Smooth muscle cell (in vitro differentiated cells): ENCODE data around the gene MAN1A1. TPM values are rescaled to one million over a fixed set of nuclear protein-coding genes. Genes with fewer than 3 reads are reported as not detected.

ENCODE experiments used
- DNase-seq: peaks from one replicate; lab custom pipeline; 2025; ENCODE audit not compliant: unreplicated experiment; lab: John Stamatoyannopoulos, UW
- H2AFZ ChIP-seq: fragments of 200-600 bp; sonication (generic); 2 replicates; pipeline ENCODE4 v1.6.0; 2016; ENCODE audit warnings: antibody characterized with exemption, low read depth, mild to moderate bottlenecking
- H3F3A ChIP-seq: fragments of 200-600 bp; sonication (generic); 2 replicates; pipeline ENCODE4 v1.6.0; 2017; ENCODE audit warnings: antibody characterized with exemption, low read depth
- H3K27ac ChIP-seq: fragments of 200-600 bp; sonication (generic); 2 replicates; pipeline ENCODE4 v1.5.1; 2016; ENCODE audit warnings: low read depth, mild to moderate bottlenecking
- H3K27me3 ChIP-seq: fragments of 200-600 bp; sonication (generic); 2 replicates; pipeline ENCODE4 v1.6.1; 2016; ENCODE audit warnings: low read depth, mild to moderate bottlenecking
- H3K36me3 ChIP-seq: fragments of 200-600 bp; sonication (generic); 2 replicates; pipeline ENCODE4 v1.5.1; 2016; ENCODE audit warnings: low read depth
- H3K4me1 ChIP-seq: fragments of 200-600 bp; sonication (generic); 2 replicates; pipeline ENCODE4 v1.5.1; 2016; ENCODE audit warnings: low read depth
- H3K4me2 ChIP-seq: fragments of 200-600 bp; sonication (generic); 2 replicates; pipeline ENCODE4 v1.6.0; 2016; ENCODE audit warnings: mild to moderate bottlenecking
- H3K4me3 ChIP-seq: fragments of 200-600 bp; sonication (generic); 2 replicates; pipeline ENCODE4 v1.5.1; 2016; ENCODE audit warnings: mild to moderate bottlenecking
- H3K79me2 ChIP-seq: fragments of 200-600 bp; sonication (generic); 2 replicates; pipeline ENCODE4 v1.6.0; 2016; ENCODE audit warnings: low read depth, mild to moderate bottlenecking
- H3K9ac ChIP-seq: fragments of 200-600 bp; sonication (generic); 2 replicates; pipeline ENCODE4 v1.6.0; 2016; ENCODE audit warnings: low read depth
- H3K9me3 ChIP-seq: fragments of 200-600 bp; sonication (generic); replicated peaks from 2 replicates; pipeline ENCODE4 v1.5.1; 2016; ENCODE audit warnings: low read depth
- H4K20me1 ChIP-seq: fragments of 200-600 bp; sonication (generic); 2 replicates; pipeline ENCODE4 v1.6.0; 2016; ENCODE audit warnings: low read depth
- WGBS: methylation state at CpG from one replicate; pipeline ENCODE4 v1.1.7; 2016; ENCODE audit warnings: low lambda C conversion rate; 5-methylcytosine and 5-hydroxymethylcytosine counted together
- polyA plus RNA-seq: library from polyadenylated mRNA; unstranded; fragments of >200 nt; fragmentation: Nextera tagmentation; extraction: Ambion mirVana; gene quantifications from 2 replicates; pipeline ENCODE4 v1.2.1, GENCODE V29; 2016
- total RNA-seq: library from RNA; depleted of rRNA; stranded (reverse); fragments of >200 nt; gene quantifications from 2 replicates; pipeline ENCODE4 v1.2.3, GENCODE V29; 2014
- TF ChIP-seq, protein P1 (sequence below): fragments of 200-600 bp; sonication (generic); IDR thresholded peaks from 2 replicates; pipeline ENCODE4 v1.5.1; 2017; ENCODE audit warnings: borderline replicate concordance, mild to moderate bottlenecking, antibody characterized with exemption; ENCODE audit not compliant: insufficient read depth, poor library complexity, severe bottlenecking

The MAN1A1 gene
- total and polyA plus RNA-seq, 2 experiments from 2014 or later, result 57.1 to 127 TPM

GRCh38 chr6:119171864-119172588 is 177.5 kb downstream of the MAN1A1 start:
- no peaks in the 10 kb centered on the region for H3F3A ChIP-seq
- no peaks in the 10 kb centered on the region for H3K27me3 ChIP-seq
- no peak overlapping the region for H3K4me3 ChIP-seq
- H3K27ac ChIP-seq, result no peak overlapping the region
- H3K9ac ChIP-seq, result no peak overlapping the region
- TF ChIP-seq, protein P1, sequence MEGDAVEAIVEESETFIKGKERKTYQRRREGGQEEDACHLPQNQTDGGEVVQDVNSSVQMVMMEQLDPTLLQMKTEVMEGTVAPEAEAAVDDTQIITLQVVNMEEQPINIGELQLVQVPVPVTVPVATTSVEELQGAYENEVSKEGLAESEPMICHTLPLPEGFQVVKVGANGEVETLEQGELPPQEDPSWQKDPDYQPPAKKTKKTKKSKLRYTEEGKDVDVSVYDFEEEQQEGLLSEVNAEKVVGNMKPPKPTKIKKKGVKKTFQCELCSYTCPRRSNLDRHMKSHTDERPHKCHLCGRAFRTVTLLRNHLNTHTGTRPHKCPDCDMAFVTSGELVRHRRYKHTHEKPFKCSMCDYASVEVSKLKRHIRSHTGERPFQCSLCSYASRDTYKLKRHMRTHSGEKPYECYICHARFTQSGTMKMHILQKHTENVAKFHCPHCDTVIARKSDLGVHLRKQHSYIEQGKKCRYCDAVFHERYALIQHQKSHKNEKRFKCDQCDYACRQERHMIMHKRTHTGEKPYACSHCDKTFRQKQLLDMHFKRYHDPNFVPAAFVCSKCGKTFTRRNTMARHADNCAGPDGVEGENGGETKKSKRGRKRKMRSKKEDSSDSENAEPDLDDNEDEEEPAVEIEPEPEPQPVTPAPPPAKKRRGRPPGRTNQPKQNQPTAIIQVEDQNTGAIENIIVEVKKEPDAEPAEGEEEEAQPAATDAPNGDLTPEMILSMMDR, result no peak
- H3K4me2 ChIP-seq, result no peak overlapping the region
- no peaks in the 10 kb centered on the region for H3K36me3 ChIP-seq
- H3K79me2 ChIP-seq, result no peaks in the 10 kb centered on the region
- no peaks in the 10 kb centered on the region for H3K4me1 ChIP-seq
- no peaks in the 10 kb centered on the region for H3K9me3 ChIP-seq
- no peak overlapping the region for H2AFZ ChIP-seq
- H4K20me1 ChIP-seq, result no peaks in the 10 kb centered on the region
- DNase-seq, result no peak

DNA sequence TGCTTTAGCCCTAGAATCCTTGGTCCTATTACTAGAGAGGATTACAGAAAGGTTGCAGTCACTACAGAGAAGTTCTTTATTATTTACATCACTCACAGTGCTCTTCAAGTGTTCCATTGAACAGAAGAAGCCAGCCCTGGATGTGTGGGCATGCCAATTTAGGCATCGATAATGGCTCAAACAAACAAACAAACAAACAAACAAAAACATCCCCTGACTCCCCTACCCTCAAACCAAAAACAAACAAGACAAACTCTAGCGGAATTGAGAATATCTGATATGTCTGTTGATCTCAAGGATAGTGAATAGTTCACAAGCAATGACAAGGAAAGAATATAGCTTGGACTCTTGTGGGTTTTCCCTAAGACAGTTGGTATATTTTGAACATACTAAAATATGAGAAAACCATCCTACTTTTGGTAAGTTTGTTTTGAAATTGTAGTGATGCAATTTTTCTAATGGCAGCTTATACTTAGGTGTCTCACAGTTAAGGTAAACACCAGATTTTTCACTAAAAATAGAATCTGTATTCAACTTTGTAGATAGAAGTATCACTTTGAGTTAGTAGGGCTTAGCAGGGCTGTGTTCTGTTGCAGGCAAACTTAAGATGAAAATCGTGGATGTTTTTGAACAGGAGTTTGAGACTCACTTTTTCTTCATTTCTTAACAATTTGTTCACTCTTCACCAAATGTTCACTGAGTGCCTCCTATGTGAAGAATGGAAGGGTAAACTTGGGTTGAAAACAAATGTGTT is 178.3 kb downstream of the MAN1A1 start:
- H2AFZ ChIP-seq, result no peak overlapping the region
- H3K4me3 ChIP-seq, result no peak overlapping the region
- no peak overlapping the region for H3K9ac ChIP-seq
- no peaks in the 10 kb centered on the region for H3K27me3 ChIP-seq
- no peak for DNase-seq
- WGBS, result 85% methylated on average over 3 of the region's 3 CpGs
- H3K9me3 ChIP-seq, result no peaks in the 10 kb centered on the region
- no peak overlapping the region for H3K27ac ChIP-seq
- H3F3A ChIP-seq, result no peaks in the 10 kb centered on the region
- no peak overlapping the region for H3K4me2 ChIP-seq
- H4K20me1 ChIP-seq, result no peaks in the 10 kb centered on the region
- H3K36me3 ChIP-seq, result no peaks in the 10 kb centered on the region
- no peaks in the 10 kb centered on the region for H3K4me1 ChIP-seq
- TF ChIP-seq, protein P1, result no peak
- no peaks in the 10 kb centered on the region for H3K79me2 ChIP-seq

GRCh38 chr6:119170447-119171087 is 179.0 kb downstream of the MAN1A1 start:
- Histone ChIP-seq H2AFZ (no peak overlapping the region), H3K4me1 (no peaks in the 10 kb centered on the region), H3K4me3 (no peak overlapping the region), H3K4me2 (no peak overlapping the region), H3K79me2 (no peaks in the 10 kb centered on the region), H3K36me3 (no peaks in the 10 kb centered on the region), H4K20me1 (no peaks in the 10 kb centered on the region), H3K27ac (no peak overlapping the region), H3F3A (no peaks in the 10 kb centered on the region), H3K9ac (no peak overlapping the region), H3K9me3 (no peaks in the 10 kb centered on the region), H3K27me3 (no peaks in the 10 kb centered on the region)
- 40% methylated on average over 8 of the region's 8 CpGs for WGBS
- TF ChIP-seq, protein P1, result no peak
- DNase-seq, result no peak
